Stimulated activated CD8-positive, alpha-beta memory T cell treated with anti-CD3 and anti-CD28 coated beads, Interleukin-15, amount 100 ng/mL, for 48 hours (primary cell): ENCODE results near the gene DTNB.
"Not testable (repeated sequence)": the region's sequence is repeated elsewhere in the genome, so short reads cannot be mapped to it uniquely, and the experiment has no call there.

Experiments
- DNase-seq, 2 donors: peaks; one replicate each; pipeline ENCODE4 v3.0.0-alpha.2; 2020; ENCODE audit warnings: low read depth in 2 of 2

DTNB gene

DNA sequence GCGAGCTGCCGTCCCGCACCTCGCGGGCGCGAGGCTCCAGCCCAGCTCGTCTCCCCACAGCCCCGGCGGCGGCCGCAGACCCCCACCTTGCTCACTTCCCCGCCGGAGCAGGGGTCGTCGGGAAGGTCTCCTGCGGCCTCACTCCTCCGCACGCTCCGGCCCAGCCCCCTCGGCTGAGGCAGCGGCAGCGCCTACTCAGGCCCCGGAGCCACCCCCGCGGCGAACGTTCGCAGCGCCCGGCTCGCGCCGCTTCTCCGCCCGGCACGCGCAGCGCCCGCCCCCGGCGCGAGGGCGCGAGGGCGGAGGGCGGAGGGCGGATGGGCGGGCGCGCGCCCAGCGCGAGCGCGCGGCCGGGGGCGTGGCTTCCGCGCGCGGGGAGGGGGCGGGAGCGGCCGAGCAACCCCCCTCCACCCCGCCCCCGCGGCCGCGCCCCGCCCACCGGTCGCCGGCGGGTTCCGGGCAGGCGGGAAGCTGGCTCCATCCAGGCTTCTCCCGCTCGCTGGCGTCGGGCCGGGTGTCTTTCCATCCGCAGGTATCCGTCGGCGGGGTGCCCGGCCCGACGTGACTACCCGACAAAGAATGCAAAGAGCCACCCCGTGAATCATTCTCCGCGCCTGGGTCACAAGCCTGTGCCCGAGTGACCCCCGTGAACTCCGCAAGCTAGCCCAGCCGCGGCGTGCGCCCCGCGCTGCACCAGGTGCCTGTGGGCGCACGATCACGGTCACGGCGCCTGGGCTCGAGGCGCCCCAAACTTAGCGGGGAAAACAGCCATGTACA is at the start of gene DTNB:
Gene DTNB, minus strand, starts transcription at position 278 of the 777 bp plus-strand sequence. CDS start 20,917 bp downstream, outside the sequence.
- peak; percentile 53 to 71 for DNase-seq

DNA sequence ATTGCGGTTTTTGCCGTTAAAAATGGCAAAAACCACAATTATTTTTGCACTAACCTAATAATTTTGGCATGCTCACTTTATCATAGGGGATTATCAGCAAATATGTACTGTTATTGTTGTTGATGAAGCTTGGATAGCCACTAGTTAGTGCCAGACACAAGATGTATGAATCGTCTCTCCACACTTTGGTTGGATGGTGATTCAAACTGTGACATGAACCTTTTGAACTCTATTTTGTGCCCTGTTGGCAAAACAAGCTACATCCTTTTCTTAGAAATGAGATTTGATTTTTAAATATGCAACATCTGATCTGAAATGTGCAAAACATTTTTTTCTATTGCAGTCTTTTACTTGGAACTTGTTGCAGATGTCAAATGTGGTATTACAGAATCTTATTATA is 48.8 kb upstream of the DTNB start:
- no peak for DNase-seq

DNA sequence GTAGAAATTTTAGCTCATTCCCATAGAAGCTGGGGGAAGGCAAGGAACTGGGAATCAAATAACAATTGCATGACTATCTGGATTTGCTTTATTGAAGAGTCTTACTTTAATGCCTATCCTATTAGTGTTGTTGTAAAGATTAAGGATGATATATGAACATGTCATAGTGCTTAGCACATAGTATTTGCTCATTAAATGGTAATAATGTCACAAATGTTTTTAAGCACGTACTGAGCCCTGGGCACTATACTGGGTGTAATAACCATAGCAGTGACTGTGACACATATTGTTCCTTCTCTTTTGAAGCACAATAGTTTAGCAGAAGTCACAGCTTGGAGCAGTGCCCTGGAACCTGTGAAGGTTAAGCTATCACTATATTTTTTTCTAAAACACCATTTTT is 47.2 kb upstream of the DTNB start:
- no peak for DNase-seq

DNA sequence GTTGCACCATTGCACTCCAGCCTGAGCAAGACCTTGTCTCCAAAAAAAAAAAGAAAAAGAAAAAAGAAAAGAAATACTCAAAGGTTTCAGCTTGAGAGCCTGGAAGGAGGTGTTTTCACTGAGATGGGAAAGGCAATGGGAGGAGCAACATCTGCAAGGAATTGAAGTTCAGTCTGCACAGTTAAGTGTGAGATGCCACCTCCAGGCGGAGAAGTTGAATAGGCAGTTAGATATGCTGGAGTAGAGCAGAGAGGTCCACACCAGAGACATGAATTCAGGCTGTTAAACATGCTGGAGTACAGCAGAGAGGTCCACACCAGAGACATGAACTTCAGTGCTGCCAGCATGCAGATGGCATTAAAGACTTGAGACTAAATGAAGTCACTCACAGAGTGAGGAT is 41.4 kb upstream of the DTNB start:
- no peak for DNase-seq

DNA sequence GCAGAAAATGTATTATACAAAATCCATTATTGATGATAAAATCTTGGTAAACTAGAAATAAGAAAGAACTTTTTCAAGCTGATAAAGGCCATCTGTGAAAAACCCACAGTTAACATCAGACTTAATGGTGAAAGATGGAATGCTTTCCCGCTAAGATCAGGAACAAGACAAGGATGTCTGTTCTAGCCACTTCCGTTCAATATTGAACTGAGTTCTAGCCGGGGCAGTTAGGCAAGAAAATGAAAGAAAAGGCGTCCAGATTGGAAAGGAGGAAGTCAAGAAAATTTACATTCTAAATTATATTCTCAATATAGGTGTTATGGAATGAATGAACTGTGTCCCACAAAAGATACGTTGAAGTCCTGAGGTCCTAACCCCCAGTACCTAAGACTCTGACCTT is 39.1 kb upstream of the DTNB start:
- DNase-seq, result no peak

DNA sequence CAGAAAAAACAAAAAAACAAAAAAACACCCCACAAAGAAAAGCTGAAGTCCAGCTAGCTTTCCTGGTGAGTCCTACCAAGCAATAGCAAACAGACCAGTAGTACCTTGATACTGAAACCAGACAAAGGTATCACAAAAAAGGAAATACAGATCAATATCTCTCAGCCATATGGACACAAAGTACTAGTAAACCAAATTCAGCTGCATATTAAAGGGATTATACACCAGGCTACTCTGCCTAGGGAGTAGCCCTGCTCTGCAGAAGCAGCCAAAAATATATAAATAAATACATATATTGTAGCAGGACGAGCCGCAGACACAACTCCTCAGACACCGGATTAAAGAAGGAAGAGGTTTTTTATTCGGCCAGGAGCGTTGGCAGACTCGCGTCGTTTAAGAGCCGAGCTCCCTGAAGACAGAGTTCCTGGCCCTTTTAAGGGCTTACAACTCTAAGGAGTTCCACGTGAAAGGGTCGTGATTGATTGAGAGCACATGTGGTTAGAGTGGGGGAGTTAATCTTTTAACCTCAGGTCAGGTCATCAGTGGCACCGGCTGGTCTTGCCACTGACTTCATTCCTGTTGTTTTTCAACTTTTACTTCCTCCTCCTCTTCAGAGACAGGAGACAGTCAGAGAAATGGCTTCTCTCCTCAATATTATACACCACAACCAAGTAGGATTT is 38.4 kb upstream of the DTNB start:
- DNase-seq, result no peak

DNA sequence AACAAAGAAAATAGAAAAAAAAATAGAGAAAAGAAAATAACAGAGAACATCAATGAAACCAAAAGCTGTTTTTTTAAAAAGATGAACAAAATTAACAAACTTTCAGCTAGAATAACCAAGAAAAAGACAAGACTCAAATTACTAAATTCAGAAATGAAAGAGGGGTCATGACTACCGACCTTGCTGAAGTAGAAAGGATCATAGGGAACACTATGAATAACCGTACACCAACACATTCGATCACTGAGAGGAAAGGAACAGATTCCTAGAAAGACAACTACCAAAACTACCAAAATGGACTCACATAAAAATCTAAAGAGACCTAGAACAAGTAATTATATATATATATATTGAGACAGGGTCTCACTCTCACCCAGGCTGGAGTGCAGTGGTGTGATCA is 37.4 kb upstream of the DTNB start:
- no peak for DNase-seq

DNA sequence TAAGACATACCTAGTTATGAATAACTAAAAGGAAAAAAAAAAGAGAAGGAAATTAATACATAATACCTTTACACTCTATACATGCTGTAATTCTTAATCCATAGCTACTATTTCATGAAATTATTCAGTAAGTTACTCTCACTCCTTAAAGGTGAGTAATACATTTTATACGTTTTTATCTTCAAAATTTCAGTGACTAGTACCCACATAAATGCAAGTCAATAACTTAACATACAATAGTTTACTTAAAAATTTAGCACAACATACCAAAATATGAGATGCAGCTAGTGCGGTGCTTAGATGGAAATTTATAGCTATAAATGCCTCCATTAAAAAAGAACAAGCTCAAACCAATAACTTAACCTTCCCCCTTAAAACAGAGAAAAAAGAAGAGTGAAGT is 36.0 kb upstream of the DTNB start:
- DNase-seq, result no peak

DNA sequence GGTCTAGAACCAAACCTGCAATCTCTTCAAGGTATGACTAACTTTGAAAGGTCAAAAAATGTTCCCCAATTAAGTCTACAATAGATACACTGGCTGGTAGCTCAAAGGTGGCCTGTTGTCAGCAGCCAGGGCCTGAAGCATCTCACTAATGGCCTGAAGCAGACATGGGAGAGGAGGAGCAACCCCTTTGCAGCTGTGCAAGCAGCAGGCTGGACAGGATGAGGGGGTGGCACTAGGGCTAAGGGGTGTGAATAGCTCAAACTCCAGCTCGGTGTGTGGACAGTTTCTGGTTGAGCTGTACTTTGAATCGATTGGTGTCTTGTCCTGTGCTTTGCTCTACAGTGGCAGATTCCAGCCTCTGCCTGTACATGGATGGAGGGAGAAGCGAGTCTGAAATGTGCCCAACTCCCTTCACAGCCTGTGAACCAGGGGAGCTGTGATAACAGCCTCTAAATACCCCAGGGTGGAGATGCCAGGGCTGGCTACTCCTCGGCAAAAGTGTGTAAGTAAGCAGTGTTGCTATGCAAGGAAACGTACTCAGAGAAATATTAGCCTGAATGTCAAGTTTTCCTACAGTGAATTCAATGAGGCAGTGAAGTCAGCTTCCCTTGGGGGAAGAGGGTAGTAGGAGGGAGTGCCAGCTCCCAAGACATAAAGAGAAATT is 34.7 kb upstream of the DTNB start:
- no peak for DNase-seq

DNA sequence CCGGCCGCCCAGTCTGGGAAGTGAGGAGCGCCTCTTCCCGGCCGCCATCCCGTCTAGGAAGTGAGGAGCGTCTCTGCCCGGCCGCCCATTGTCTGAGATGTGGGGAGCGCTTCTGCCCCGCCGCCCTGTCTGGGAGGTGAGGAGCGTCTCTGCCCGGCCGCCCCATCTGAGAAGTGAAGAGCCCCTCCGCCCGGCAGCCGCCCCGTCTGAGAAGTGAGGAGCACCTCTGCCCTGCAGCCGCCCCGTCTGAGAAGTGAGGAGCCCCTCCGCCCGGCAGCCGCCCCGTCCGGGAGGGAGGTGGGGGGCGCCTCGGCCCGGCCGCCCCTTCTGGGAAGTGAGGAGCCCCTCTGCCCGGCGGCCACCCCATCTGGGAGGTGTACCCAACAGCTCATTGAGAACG is 32.2 kb upstream of the DTNB start:
- DNase-seq, result not testable (repeated sequence)

DNA sequence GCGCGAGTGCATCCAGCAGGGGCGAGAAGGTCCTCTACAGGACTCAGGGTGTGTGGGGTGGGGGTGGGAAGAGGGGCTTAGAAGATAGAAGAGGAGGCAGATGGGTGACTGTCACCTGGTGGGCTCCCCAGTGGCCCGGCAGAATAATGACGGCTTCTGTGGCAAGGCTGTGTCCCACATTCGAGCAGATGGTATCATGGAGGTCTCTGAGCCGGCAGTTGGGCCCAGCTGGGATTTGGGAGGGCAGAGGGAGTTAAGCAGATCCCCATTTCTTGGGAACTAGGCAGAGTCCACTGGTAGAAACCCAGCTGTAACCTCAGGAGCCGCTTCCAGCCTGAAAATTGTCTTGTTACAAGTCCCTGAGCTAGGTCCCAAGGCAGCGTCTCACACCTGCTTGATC is 28.4 kb upstream of the DTNB start:
- no peak for DNase-seq

DNA sequence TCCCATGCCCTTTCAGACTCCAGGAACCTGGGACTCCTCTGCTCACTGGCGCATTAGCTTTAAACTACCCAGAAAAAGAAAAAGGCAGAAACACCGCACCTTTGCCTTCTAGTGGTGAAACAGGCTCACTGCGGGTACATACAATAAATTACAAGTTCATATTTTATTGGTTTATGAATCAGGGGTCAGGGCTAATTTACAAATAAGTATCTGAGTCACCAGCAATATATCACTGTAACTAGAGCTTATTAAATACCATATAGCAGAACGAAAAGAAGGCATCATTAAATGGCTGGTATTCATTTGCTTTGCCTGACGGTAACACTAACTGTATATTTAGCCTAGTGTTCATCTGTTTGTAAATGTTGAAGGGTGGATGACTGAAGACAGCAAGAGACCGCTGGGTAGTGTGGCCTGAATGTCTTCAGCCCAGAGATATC is 26.9 kb upstream of the DTNB start:
- DNase-seq, result no peak

DNA sequence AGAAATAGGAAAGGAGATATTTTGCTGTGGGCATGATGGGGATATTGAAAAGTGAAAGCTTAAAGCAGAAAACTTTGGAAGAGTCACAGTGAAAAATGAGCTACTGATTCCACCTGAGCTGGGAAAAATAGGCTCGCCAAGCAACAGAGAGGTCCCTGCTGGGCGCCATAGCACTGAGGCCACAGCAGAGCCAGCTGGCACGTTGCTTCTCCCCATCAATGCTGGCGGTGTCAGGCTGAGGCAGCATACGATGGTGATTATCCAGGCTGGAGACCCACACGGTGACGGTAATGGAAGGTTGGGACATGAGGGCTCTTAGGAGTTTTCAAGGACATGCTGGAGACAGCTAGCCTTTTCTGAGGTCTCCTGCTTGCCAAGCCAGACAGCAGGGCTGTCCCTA is 25.8 kb upstream of the DTNB start:
- DNase-seq, result no peak

DNA sequence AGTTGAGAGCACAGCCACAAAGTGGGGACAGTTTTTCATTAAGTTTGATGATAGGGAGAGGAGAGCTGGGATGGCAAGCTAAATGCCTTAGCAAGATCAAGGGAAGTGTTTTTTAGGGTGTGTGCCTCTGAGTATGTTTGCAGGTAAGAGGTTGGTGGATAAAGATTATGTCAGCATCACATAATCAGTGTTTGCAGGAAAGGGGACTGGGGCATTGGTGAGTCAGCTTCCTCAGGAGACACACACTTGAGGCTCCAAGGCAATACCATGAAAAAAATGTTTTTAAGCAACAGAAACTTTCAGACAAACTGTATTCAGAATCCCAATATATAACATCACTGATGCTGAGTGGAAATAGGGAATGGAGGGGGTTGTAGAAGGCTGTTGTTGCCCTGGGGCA is 25.4 kb upstream of the DTNB start:
- DNase-seq, result no peak

DNA sequence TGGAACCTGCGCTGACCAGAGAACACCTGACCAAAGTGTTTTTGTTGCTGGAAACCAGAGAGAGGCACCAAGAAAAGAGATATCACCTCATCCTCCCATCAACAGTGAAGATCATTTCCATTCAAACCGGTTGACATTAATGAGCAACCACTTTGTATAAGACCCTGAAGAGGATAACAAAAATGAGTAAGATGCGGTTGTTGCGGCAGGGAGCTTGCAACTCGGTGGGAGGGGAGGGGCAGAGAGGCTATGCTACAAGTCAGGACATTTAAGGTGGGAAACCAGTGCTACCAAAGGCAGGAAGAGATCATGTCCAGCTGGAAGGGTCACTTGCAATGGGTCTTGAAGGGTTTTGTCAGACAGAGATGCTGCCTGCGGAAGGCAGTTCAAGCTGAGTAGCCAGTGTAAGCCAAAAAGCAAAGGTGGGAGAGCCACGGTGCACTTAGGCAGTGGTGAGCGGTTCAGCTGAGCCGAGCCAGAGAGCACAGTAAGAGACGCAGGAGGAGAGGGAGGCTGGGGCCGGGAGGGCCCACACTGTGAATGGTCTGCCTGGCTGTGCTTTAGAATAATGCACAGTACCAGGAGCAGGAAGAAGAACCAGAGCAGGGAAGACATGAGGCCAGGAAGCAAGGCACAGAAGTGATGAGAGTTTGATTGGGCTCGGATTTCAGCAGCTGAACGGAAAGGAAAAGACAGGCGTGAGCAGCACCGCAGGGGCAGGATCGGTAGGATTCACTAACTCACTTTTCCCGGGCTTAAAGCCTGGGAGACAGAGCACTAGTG is 24.4 kb upstream of the DTNB start:
- DNase-seq, result no peak

DNA sequence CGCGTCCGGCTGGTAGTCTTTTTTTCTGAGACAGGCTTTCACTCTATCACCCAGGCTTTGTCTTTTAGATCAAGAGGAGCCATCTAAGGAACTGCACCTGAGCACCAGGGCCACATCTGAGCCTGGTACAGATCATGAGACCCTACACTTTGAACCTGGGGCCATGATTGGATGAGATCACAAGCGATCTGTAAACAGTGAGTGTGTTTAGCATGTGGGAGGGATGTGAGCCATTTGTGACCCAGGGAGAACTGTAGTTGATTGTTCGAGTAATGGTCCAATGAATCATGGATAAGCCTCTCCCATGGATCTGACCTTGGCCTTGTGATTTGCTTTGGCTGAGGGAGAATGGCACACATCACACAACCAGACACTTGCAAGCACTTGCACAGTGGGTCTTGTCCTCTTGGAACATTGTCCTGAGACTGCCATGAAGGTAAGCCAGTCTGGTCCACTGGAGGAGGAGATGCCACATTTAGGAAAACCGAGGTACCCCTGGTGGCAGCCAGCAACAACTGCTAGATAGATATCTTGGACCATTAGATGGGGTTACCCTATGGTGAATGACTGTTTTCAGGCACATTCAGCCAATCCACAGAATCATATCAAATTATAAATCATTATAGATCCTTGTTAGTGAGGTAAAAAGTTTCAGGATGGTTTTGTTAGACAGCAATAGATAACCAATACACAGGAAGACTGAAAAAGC is 19.5 kb upstream of the DTNB start:
- DNase-seq, result no peak

DNA sequence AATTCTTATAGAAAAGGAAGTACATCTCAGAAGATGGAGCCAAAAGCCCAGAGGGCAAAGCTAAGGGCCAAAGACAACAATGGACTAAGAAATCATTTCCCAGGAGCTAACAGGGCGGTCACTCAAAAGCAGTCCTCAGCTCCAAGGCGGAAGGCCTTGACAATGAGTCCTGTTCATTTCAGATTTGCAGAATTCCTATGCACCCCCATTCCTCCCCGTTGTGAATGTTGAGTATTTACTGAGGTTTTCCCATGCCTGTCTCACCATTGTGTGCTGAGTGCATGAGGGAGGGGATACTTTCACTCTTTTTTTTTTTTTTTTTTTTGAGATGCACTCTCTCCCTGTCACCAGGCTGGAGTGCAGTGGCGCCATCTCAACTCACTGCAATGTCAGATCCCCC is 18.8 kb upstream of the DTNB start:
- DNase-seq, result no peak

DNA sequence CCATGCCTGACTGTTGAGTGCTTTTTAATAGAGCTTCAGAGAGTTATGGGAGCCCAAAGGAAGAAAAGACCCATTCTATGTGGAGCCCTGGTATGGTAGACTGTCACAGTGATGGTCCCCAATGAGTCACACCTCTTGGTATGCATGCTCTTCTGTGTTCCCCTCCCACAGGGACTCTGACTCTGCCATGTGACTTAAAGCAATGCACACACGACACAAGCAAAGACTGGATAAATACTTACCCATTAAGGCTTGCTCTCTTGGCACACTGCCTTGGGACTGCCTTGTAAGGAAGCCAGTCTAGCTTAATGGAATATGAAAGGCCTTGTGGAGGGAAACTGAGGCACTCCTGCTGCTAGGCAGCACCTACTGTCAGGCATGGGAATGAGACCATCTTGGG is 16.7 kb upstream of the DTNB start:
- DNase-seq, result no peak

DNA sequence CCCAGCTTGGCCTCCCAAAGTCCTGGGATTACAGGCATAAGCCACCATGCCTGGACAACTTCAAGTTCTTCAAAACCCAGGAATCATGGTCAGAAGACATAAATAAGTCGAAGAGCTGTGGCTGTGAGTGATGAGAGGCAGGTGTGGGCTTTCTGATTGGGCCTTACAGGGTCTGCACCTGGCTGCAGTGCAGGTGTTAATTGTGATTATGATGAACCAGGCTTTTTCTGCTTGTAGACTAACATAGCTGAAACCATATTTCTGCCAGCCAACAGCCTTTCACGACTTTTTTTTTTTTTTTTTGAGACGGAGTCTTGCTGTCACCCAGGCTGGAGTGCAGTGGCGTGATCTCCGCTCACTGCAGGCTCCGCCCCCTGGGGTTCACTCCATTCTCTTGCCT is 14.9 kb upstream of the DTNB start:
- DNase-seq, result no peak

DNA sequence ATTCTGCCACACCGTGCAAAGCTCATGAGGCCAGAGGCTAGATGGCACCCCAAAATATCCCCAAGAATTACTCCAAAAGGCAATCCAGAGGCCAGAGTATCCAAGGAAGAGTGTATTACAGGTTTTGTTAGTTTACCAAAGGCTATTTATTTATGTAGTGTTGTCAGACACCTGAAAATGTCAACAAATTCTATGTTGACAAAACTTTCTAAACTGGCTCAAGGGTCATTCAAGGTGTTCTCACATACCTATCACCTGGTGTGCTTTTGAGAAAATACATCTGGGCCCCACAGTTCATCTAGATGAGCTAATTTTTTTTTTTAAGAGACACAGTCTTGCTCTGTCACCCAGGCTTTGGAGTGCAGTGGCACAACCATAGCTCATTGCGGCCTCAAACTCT is 12.4 kb upstream of the DTNB start:
- no peak for DNase-seq
